GM21526 (cell line): ENCODE results near the gene ZSCAN1.

Experiments used
- ATAC-seq: cut with Tn5 transposase; IDR thresholded peaks from one replicate; pipeline ENCODE4 v1.9.1; 2021; ENCODE audit warnings: moderate library complexity; ENCODE audit not compliant: unreplicated experiment, low FRiP score

The ZSCAN1 gene

GRCh38 chr19:58038688-58039204, 4.9 kb downstream of the ZSCAN1 start:
- no peak for ATAC-seq

GRCh38 chr19:58040751-58041525, 7.1 kb downstream of the ZSCAN1 start:
- ATAC-seq, result no peak

- ATAC-seq, result no peak
Observed at GRCh38 chr19:58042495-58043340, 8.9 kb downstream of the ZSCAN1 start.

GRCh38 chr19:58044391-58044790, 10.6 kb downstream of the ZSCAN1 start:
- no peak for ATAC-seq

GRCh38 chr19:58044886-58045285, 11.1 kb downstream of the ZSCAN1 start:
- ATAC-seq, result no peak

- ATAC-seq, result no peak
Observed at GRCh38 chr19:58045411-58046050, 11.7 kb downstream of the ZSCAN1 start.

GRCh38 chr19:58046856-58047255, 13.0 kb downstream of the ZSCAN1 start:
- no peak for ATAC-seq

GRCh38 chr19:58047672-58048071, 13.8 kb downstream of the ZSCAN1 start:
- no peak for ATAC-seq

- no peak for ATAC-seq
Observed at GRCh38 chr19:58052256-58052655, 18.4 kb downstream of the ZSCAN1 start.

GRCh38 chr19:58053480-58054156, 19.8 kb downstream of the ZSCAN1 start:
- ATAC-seq, result no peak

GRCh38 chr19:58054901-58055874, 21.4 kb downstream of the ZSCAN1 start:
- ATAC-seq, result no peak

- no peak for ATAC-seq
Observed at GRCh38 chr19:58056261-58056660, 22.4 kb downstream of the ZSCAN1 start.

GRCh38 chr19:58056861-58057260, 23.0 kb downstream of the ZSCAN1 start:
- no peak for ATAC-seq

GRCh38 chr19:58058467-58058866, 24.6 kb downstream of the ZSCAN1 start:
- ATAC-seq, result no peak

GRCh38 chr19:58059003-58059670, 25.3 kb downstream of the ZSCAN1 start, which contains the start of gene ZNF135:
TSS of gene ZNF135 (plus strand) at chr19:58059282. CDS start at chr19:58060003, 721 bp downstream.
- ATAC-seq, result no peak

GRCh38 chr19:58059671-58060078, 25.9 kb downstream of the ZSCAN1 start:
- no peak for ATAC-seq

GRCh38 chr19:58060231-58060630, 26.4 kb downstream of the ZSCAN1 start:
- ATAC-seq, result no peak

GRCh38 chr19:58063712-58064111, 29.9 kb downstream of the ZSCAN1 start:
- no peak for ATAC-seq
